Fibroblast of lung (primary cell): ENCODE data around the gene COX10.

Experiments used
- CTCF ChIP-seq, 2 donors: IDR thresholded peaks in 1 of 2; conservative IDR thresholded peaks in 1 of 2; 1 replicate in 1 of 2; 2 replicates in 1 of 2; pipeline ENCODE4 v1.5.1; 2011 to 2012; ENCODE audit warnings: low read length in 2 of 2, control low read depth in 1 of 2, inconsistent platforms in 1 of 2, low read depth in 1 of 2, mild to moderate bottlenecking in 1 of 2
- EZH2 ChIP-seq: IDR thresholded peaks from 2 replicates; pipeline ENCODE4 v1.5.1; 2012; ENCODE audit warnings: low read length, control low read depth, mild to moderate bottlenecking; ENCODE audit errors: missing control alignments

DNA sequence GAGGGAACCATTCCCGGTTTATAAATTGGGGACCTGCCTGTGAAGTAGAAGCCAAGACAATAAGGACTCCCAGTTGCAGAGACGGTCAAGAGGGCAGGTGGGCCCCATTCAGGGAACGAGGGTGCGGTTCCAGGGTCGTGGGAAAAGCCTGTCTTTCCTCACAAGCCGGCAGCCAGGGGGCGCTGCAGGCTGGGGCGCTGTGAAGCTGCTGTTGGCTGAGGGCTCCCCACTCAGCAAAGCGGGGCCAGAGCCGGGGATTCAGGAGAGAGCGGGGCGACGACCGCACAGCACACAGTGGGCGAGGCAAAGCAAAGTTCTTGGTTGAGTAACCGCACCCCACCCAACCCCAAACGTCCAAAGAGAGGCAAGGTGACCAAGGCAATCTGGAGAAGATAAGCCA, 142.5 kb downstream of the COX10 start:
- TF ChIP-seq CTCF (conservative IDR thresholded peaks at IDR 0.05 in 1 of 2, IDR thresholded peaks at IDR 0.05 in 1 of 2; ENCODE audit: low read depth in 1 of 2, low read length in 2 of 2) (peak; percentile 17 to 35), EZH2 (no peak)
